ENCODE results near the gene RECQL5.

DNA sequence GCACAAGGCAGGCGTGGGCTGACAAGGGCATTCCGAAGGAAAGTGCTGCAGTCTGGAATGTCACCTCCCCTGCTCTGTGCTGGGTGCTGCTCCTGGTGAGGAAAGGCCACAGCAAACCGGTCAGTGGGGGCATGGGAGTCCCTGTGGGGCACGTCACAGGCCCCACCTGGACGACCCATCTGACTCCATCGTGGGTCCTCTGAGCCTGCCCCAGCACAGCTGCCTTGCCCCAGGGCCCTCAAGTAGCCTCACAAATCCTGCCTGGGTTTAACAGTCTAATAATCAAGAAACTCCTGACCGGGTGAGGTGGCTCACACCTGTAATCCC lies 82.1 kb downstream of the RECQL5 start:
- TF ChIP-seq POLR2A (IDR thresholded peaks at IDR 0.05), result no peak
- TF ChIP-seq, protein P1, sequence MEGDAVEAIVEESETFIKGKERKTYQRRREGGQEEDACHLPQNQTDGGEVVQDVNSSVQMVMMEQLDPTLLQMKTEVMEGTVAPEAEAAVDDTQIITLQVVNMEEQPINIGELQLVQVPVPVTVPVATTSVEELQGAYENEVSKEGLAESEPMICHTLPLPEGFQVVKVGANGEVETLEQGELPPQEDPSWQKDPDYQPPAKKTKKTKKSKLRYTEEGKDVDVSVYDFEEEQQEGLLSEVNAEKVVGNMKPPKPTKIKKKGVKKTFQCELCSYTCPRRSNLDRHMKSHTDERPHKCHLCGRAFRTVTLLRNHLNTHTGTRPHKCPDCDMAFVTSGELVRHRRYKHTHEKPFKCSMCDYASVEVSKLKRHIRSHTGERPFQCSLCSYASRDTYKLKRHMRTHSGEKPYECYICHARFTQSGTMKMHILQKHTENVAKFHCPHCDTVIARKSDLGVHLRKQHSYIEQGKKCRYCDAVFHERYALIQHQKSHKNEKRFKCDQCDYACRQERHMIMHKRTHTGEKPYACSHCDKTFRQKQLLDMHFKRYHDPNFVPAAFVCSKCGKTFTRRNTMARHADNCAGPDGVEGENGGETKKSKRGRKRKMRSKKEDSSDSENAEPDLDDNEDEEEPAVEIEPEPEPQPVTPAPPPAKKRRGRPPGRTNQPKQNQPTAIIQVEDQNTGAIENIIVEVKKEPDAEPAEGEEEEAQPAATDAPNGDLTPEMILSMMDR (IDR thresholded peaks at IDR 0.05), result no peak
